Left cardiac atrium (tissue), 4 donors: Measurements from ENCODE around the gene RRP1. TPM values are rescaled to one million over a fixed set of nuclear protein-coding genes. Genes with fewer than 3 reads are reported as not detected.

Experiments used
- ATAC-seq, 2 donors: fragments of 200-7000 bp; cut with Tn5 transposase; one replicate each; pipeline ENCODE4 v1.9.1; 2020; ENCODE audit warnings: mild to moderate bottlenecking in 2 of 2, moderate library complexity in 2 of 2
- DNase-seq: peaks from one replicate; pipeline ENCODE4 v3.0.0-alpha.2; 2020
- intact Hi-C, 2 donors: fragments of 100-400 bp; cut with DNase I; formaldehyde crosslinking; loops; one replicate each; pipeline versions ENCODE4 v1.14.1 to v1.15.1; 2022 to 2023
- long read RNA-seq: library from polyadenylated mRNA; unstranded; transcript quantifications from one replicate; pipeline ENCODE4 v2.0.0, GENCODE V29; 2021
- total RNA-seq, 2 donors: library from RNA; stranded (reverse); fragmentation: NEBNext Ultra II Directional; extraction: Animal tissue kit (Norgen Biotek cat#: 25700); gene quantifications; one replicate each; pipeline ENCODE4 v1.2.1, GENCODE V29; 2021
- donor health status: DM: no; HTN: yes; CAD: no.
- donor health status: DM: no; HTN: yes; CAD: no; lungs with severe emphysema.
- donor health status: DM: yes; HTN: yes; CAD: no.
- donor health status: Dilated cardiomyopathy.

RRP1 gene, protein sequence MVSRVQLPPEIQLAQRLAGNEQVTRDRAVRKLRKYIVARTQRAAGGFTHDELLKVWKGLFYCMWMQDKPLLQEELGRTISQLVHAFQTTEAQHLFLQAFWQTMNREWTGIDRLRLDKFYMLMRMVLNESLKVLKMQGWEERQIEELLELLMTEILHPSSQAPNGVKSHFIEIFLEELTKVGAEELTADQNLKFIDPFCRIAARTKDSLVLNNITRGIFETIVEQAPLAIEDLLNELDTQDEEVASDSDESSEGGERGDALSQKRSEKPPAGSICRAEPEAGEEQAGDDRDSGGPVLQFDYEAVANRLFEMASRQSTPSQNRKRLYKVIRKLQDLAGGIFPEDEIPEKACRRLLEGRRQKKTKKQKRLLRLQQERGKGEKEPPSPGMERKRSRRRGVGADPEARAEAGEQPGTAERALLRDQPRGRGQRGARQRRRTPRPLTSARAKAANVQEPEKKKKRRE
- total RNA-seq = 10 to 100 TPM; 10.6 to 14.9 TPM
- long read RNA-seq, transcript RRP1-207 (13 exons, 3,022 nt) = major isoform, 23 of 30 reads
- long read RNA-seq, partial matches to known transcripts = 1 of 30 reads
- long read RNA-seq, other reads (novel, unspliced or antisense) = 6 of 30 reads

DNA sequence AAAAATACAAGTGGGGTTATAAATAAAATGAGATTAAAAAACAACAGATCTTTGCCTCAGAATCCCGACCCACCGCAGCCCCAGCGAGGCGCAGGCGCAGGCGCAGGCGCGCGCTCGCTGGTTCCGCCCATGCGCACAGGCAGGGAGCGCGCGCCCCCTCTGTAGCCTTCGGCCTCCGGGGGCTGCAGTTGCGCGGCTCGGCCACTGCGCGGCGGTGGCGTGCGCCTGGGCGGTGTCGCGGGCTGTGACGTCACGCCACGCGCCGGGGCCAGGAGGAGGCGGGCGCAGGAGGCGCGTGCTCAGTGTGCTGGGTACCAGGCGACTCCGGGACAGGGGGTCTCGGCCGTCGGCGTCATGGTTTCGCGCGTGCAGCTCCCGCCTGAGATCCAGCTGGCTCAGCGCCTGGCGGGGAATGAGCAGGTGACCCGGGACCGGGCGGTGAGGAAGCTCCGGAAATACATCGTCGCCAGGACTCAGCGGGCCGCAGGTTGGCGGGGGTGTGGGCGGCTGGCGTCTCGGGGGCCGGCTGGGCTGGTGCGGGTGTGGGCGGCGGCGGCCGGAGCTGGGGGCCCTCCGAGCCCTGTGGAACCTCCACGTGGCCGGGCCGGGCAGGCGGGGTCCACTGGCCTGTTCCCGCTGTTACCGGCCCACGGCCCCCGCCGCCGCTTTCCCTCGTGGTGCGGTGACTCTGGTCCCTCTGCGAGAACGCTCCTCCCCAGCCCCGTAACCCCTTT is at the start of gene RRP1:
Gene RRP1 (plus strand): TSS at position 302 of the 734 bp plus-strand sequence. CDS start 53 bp downstream, at position 355.
- peak; percentile 95 to 96 for ATAC-seq
- intact Hi-C loops = loop anchor here in 1 of 2 donors (2.0 kb wide), 1 partner anchor 61 kb away; no protein-coding TSS in a partner anchor
- DNase-seq = peak; percentile 91

DNA sequence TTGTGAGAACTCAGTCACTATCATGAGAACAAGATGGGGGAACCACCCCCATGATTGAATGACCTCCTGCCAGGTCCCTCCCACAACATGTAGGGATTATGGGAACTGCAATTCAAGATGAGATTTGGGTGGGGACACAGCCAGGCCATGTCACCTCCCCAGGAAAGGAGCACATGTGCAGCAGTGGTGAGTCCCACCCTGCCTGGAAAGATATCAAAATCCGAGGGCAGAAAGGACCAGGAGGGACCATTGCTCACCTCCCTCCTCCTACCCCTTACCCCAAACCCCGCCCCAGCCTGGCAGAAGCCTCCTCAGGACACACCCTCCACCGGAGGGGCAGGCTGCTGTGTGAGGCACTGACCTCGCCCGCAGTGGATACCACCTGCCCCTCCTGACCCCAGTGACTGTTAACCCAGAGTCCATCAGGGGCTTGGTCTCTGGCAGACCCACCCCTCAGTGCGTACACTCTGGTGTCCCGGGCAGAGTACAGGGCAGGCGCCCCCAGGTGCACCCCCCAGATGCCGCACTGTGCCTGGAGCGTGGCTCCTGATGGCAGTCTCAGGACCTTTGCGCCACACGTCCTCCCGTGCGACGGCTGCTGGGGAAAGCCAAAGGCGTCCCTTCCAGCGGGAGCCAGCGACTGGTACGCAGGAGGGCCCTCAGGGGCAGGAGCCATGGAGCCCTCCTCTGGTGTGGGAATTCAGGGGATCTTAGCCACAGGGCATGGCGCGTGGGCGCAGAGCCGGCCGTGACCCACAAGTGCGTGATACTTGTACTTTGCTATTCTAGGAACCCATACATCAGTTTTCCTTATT is 49.5 kb upstream of the RRP1 start:
- DNase-seq (no peak), ATAC-seq (peak; percentile 12 to 17)
- intact Hi-C loops = no loop called here

DNA sequence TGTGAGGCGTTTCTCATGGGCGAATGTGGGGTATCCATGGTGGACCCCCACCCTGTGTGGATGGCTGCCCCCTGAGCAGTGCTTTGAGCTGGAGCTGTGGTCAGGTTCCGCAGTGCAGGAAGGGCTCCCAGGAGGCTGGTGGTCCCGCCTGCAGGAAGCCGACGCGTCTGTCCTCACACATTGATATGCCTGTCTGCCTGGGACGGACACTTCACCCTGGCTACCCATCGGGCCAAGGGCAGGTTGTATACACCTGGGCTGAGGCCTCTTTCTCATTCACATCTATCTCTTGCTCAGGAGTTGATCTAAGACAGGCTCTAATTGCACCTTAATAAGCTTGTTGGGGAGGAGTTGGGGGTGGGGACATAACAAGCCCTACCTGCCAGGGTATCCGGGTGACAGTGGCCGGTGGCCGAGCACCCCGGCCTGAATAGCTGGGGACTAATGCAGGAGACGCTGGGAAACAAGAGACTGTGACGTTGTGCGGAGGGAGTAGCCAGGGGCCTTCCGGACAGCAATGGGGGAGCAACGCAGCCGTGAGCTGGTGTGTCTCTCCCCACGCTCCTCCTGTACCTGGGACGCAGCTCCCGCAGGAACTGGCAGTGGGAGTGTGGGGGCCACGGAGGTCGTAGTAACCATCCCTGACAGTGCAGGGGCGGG is 48.8 kb upstream of the RRP1 start:
- intact Hi-C loops = no loop called here
- ATAC-seq (peak; percentile 62 to 64), DNase-seq (no peak)

DNA sequence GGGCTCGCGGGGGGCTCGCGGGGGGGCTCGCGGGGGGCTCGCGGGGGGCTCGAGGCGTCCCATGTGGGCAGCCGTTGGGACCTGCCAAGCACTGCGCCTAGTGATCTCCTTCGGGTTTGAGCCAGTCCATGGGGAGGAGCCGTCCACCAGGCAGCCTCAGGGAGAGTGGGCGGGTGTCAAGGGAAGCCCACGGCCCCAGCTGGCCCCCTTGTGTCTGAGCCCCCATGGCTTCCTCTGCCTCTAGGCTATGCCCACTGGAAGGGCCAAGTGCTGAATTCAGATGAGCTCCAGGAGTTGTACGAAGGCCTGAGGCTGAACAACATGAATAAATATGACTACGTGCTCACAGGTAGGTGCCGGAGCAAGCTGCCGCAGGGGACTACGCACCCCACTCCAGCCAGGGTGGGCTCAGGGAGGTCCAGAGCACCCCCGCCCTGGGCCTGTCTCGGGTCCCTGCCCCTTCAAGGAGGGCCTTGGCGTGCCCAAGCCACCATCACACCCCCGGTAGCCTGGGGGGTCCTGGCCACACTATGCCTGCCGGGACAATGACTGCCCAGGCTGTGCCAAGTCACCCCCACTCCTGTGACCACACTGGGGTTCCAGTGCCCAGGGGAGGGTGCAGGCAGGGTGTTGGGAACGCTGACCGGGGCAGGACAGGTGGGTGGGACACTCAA is 47.8 kb upstream of the RRP1 start:
- no peak for DNase-seq
- intact Hi-C loops = no loop called here
- no peak for ATAC-seq

DNA sequence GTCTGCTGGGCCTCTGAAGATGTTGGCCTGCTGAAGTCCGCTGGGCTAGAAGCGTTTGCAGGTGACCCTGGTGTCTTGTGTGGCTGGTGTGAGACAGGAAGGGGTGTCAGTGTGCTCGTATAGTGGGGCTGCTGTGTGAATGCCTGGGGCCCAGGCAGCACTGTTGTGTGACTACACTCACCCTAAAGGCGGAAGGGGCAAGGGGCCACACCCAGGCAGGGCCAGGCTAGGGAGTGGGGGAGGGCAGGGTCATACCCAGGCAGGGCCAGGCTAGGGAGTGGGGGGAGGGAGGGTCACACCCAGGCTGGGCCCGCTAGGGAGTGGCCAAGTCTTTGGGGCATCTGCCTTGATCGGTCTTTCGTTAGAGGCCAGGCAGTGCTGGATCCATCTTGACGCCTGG is 45.4 kb upstream of the RRP1 start:
- no peak for DNase-seq
- no peak for ATAC-seq
- intact Hi-C loops = no loop called here

DNA sequence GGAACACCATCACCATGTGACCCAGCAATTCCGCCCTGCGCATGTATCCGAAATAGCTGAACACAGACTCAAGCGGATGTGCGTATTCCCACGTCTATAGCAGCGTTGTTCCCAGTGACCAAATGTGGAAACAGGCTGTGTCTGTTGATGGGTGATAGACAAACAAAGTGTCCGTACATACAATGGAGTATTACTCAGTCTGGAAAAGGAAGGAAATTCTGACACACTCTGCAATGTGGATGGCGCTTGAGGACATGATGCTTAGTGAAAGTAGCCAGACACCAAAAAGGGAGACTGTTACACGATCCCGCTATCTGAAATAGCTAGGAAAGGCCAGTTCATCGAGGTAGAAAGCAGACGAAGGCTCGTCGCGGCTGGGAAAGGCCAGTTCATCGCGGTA is 44.7 kb upstream of the RRP1 start:
- intact Hi-C loops = no loop called here
- ATAC-seq (no peak), DNase-seq (no peak)

DNA sequence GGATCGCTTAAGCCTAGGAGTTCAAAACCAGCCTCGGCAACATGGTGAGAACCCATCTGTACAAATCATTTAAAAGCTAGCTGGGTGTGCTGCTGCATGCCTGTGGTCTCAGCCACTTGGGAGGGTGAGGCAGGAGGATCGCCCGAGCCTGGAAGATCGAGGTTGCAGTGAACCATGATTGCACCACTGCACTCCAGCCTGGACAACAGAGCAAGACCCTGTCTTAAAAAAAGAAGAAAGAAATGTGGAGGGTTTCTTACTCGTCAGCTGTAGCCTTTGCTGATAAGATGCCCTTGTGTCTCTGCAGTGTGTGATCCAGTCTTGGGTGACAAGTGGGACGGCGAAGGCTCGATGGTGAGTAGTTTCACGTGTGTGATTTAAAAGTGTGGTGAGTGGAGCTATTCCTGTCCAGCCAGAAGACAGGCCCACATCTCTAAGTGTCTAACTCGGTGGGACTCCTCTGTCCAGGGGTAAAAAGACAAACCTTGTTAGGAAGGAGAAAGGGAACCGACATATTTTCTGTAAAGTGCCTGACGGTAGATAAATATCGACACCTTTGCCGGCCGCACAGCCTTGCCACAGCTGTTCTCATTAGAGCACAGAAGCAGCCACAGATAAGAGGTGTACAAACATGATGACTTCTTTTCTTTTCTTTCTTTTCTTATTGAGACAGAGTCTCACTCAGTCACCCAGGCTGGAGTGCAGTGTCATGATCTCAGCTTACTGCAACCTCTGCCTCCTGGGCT is 43.4 kb upstream of the RRP1 start:
- intact Hi-C loops = no loop called here
- no peak for ATAC-seq

DNA sequence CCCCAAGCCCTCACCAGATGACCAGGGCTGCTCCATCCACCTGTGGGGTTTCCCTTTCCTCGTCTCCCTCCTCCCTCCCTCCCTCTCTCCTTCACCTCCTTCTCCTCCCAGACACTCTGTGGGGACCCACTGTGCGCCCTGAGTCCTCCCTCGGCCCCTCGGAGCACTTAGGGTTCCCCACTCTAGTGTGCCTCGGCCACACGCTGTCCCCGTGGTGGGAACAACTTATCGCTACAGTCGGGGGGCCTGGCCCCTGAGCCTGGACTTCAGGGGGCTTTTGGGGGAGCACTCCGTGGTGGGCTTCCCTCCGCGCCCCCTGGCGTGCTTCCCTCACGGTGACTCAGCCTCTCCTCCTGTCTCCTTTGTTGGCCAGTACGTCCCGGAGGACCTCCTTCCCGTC is 40.8 kb upstream of the RRP1 start:
- ATAC-seq (no peak), DNase-seq (no peak)
- intact Hi-C loops = no loop called here

More for the DNA sequence above, 43.4 kb upstream of the RRP1 start:
- no peak for DNase-seq

DNA sequence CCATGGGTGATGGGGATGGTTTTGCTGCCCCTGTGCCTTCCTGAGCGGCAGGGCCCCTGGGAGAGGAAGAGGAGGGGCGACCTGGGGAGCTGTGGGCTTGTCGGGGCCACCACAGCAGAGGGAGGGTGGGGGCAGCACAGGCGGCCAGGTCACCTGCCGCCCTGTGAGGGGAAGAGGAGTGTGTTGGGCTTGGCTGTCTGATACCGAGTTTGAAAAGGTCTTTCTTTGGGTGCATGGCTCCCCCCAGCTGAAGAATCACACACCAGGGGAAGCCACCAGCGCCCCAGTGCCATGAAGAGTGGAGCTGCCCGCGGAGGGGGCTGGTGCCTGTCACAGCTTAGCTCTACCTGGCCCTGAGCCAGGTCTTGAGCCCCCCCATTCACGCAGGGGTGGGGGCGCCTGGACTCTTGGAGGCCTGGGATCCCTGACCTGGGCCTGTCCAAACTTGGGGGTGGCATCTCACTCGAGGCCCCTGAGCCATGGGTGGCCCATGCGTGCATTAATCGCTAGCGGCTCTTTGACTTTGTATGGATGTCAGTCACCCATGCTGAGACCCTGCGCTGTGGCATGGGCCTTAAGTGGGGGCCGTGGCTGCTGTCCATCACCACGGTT is 39.6 kb upstream of the RRP1 start:
- DNase-seq (no peak), ATAC-seq (no peak)
- intact Hi-C loops = no loop called here

DNA sequence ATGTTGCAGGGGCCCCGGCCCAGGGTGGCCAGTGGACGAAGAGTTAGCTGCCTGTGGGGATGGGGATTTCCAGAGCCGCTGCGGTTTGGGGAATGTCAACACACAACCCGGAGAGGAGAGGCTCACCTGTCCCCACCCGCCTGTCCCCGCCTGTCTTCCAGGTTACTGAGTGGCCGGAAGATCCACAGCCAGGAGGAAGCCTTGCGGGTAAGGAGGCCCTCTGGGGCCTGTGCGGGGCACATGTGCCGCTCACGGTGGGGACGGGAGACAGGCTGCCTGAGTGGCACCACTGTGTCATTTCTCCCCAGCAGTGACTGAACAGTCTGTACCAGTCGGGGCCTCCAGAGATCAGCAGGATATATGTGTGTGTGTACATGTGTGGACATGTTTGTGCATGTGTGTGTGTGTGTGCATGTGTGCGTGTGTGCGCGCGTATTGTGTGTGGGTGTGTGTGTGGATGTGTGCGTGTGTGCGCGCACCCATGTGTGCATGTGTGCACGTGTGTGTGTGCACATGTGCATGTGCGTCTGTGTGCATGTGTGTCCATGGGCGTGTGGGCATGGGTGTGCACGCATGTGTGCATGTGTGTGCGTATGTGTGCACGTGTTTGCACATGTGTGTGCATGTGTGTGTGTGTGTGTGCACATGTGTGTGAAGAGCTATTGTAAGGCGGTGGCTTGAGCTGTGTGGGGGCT is 38.9 kb upstream of the RRP1 start:
- no peak for DNase-seq
- intact Hi-C loops = no loop called here
- no peak for ATAC-seq

DNA sequence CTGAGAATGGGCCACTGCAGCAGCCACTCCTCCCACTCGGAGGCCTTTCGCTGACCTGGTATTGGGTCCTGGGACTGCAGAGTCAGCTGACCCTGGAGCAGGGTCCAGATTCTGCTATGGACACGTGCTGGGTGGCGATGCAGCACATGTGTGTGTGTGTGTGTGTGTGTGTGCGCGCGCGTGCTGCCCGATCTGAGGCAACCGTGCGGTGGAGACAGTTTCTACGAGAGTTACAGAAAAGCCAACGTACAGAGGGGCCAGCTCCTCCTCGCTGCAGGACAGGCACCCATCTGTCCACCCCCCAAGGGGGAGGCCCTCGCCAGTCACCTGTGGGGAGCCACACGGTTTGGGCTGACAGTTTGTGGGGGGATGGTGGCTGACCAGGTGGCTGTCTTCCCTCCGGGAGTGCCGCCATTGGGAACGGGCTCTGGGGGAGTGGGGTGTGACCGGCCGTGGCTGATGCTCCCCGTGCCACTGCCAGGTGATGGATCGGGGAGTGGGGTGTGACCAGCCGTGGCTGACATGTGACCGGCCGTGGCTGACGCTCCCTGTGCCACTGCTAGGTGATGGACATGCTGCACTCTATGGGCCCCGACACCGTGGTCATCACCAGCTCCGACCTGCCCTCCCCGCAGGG is 37.3 kb upstream of the RRP1 start:
- DNase-seq (no peak), ATAC-seq (no peak)
- intact Hi-C loops = no loop called here

DNA sequence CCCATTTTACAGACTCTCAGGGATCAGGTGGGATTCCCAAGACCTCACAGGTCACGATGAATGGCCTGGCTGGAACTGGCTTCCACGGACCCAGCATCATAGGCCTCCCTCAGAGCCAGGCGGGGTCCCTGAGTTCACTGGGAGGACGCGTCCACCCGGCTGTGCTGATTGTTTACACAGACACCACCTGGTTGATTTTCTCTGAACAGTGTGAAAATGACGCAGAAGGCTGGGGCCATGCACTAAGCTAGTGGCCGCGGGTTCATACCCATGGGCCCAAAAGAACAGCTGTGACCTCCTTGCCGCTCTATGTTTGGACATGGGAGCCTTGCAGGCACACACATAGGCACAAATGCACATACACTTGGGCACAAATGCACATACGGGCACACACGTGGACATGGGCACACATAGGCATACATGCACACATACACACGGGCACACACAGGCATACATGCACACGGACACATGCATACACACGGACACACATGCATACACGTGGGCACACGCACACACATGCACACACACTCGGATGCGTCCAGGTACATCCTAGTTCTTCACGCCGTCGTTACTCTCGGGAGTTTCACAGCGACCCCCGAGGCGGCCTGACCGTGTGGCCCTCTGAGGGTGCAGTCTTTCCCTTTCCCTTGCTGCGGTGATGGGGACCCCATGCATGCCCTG is 36.5 kb upstream of the RRP1 start:
- no peak for ATAC-seq
- DNase-seq = no peak
- intact Hi-C loops = no loop called here

DNA sequence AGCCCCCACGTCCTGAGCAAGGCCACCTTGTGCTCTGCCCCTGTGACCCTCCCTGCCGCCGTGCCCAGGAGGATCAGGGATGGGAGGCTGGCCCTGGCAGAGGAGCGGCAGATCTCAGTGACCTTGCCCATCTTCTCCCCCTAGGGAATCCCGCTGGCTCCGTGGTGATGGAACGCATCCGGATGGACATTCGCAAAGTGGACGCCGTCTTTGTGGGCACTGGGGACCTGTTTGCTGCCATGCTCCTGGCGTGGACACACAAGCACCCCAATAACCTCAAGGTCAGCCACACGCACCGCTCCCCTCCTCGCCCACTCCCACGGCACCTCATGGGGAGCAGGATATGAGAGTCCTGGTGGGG is 36.0 kb upstream of the RRP1 start:
- intact Hi-C loops = no loop called here
- no peak for DNase-seq
- no peak for ATAC-seq

DNA sequence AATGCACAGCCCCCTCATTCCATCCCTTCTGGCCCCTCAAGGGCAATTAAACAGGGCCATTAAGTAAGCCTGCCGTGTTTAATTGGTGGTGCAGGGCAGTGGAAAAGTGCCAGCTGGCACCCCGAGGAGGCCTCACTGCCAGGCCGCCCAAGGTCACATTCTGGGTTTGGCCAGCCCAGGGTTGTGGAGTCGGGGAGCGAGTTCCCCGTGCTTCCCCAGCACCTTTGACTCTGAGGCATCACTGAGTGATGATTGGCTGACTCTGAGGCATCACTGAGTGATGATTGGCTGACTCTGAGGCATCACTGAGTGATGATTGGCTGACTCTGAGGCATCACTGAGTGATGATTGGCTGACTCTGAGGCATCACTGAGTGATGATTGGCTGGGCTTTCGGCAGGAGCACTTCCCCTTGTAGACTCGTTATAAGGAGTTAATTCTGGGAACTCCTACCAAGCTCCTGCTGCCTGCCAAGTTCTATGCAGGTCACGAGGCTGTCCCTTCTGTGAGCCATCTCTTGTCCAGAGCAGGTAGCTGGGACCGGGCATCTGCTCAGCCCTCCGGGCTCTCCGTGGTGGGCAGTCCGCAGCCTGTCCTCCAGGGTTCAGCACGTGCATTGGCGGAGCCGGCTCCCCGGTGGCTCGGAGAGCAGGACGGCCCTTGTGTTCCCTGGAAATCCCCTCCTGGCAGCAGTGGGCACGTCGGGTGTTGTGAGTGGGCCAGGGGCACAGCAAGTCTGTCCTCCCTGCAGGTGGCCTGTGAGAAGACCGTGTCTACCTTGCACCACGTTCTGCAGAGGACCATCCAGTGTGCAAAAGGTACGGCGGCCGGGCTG is 34.2 kb upstream of the RRP1 start:
- DNase-seq (no peak), ATAC-seq (peak; percentile 4 to 20)

More for the DNA sequence above, 34.2 kb upstream of the RRP1 start:
- intact Hi-C loops = no loop called here
